ENCODE measurements around the gene ABLIM1.
A peak's percentile ranks its signal among the peaks of the same experiment; 100 is the strongest.
"Not testable (repeated sequence)": the region's sequence is repeated elsewhere in the genome, so short reads cannot be mapped to it uniquely, and the experiment has no call there.

The ABLIM1 gene

GRCh38 chr10:114658175-114658574 is at the start of gene ABLIM1:
ABLIM1 (minus strand) TSS chr10:114658275; CDS start chr10:114658200, 75 bp downstream.
- no peak for FAIRE-seq

- FAIRE-seq, result no peak
Observed at GRCh38 chr10:114706458-114707055, 48.5 kb upstream of the ABLIM1 start.

DNA sequence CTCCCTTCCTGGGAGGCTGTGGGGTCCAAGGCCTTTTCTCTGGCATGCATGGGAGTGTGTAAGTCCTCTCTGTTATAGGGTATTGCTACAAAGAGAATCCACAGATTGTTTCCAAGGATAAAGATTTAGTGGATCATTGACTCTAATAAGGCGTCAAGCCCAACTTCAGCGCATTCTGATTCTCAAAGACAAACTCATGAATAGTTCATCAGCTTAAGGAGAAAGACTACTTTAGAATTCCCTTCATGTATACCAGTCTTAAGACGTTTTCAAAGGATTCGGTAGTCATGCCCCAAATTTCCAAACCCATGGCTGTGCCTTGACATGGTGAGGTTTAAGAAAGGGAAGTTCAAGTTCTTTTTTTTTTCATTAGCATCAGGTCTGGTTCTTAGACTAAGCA is 46.6 kb upstream of the ABLIM1 start:
- no peak for FAIRE-seq

DNA sequence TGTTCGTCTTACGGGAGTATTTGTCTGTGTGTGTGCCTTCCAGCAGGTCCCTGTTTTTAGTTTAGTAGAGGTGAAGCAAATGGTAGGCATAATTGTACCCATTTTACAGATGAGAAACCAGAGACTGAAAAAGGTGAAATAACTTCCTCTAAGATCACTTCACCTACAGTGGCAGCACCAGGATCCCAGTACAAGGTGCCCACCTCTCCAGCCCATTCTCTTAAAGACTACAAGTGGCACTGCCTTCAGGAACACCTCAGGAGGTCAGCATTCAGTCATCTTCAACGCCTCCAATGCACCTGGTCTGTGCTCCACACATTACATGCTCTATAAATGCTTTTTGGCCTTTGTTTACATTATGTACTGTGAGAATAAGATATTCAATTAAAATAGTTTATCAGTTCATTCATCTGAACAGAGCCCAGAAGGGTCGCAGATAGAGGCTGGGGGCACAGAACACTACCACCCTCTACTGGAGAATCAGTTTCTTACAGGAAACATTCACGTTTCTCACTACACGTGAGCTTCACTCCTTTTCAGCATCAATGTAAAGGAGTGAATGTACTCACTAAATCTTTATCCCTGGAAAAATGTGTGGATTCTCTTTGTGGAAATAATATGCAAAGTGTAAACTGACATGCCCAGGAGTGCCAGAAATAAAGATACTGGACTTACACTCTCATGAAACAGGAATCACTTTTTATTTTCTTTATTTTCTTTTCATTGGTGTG is 45.5 kb upstream of the ABLIM1 start:
- no peak for FAIRE-seq

GRCh38 chr10:114698271-114699061 is 40.4 kb upstream of the ABLIM1 start:
- no peak for FAIRE-seq

DNA sequence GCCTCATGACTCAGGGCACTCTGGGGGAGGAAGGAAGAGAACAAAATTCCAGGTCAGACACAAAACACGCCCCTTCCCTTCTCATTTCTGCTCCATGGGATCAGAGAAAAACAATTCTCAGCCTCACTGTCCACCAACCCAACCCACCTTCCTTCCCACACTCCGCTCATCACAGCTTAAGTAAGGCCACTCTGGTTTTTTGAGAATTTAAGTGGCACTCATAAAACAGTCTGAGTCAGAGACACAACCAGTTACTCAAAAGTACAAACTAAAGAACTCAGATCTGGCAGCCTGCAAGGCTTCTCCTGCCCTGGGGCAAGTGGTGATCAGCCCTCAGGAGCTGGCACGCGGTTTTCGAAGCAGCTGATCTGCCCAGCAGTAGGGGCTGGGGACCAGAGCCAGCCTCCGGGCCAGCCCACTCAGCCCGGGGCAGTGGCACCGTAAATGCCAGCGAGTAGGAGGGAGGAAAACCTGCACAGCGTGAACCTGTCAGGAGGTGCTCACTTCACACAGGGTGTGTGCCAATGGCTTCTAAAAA is 39.1 kb upstream of the ABLIM1 start:
- FAIRE-seq, result no peak

DNA sequence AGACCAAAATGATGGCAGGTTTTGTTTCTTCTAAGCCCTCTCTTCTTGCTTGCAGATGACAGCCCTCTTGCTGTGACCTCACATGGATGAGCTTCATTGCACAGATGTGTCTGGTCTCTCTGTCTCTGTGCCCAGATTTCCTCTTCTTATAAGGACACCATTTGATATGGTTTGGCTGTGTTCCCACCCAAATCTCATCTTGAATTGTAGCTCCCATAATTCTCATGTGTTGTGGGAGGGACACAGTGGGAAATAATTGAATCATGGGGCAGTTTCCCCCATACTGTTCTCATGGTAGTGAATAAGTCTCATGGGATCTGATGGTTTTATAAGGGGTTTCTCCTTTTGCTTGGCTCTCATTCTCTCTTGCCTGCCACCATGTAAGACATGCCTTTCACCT is 38.2 kb upstream of the ABLIM1 start:
- not testable (repeated sequence) for FAIRE-seq

DNA sequence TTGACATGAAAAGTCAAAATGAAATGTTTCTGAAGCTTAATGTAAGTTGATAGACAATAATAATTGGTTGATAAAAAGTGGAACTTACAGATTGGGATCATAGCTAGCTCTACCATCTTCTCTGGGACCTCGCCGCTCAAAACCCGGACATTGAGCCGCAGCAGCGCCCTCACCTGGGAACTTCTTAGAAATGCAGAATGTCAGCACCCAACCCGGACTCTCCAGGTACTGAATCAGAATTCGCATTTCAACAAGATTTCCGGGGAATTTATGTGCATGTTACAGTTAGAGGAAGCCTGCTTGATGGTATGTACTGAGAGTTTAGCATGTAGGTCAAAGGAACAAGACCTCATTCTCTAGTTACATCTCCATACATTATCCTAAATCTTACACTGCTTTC is 36.7 kb upstream of the ABLIM1 start:
- FAIRE-seq, result peak; percentile 30

DNA sequence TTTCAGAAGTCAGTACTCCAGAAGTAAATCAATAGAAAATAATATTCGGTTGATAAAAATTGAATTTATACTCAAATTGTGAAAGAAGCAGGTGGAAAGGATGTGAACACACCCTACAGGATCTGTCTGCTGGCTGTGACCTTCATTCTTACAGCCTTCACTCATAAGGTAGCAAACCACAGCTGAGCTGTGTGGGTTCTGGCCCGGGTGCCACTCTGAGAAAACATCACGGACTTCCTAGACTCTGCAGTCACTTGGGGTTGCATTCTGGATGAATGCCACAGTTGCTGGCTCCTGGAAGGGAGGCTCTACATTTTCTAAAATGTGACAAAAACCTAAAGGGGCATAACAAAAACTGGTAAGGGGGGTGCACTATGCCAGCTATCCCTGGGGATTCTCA is 36.0 kb upstream of the ABLIM1 start:
- no peak for FAIRE-seq

DNA sequence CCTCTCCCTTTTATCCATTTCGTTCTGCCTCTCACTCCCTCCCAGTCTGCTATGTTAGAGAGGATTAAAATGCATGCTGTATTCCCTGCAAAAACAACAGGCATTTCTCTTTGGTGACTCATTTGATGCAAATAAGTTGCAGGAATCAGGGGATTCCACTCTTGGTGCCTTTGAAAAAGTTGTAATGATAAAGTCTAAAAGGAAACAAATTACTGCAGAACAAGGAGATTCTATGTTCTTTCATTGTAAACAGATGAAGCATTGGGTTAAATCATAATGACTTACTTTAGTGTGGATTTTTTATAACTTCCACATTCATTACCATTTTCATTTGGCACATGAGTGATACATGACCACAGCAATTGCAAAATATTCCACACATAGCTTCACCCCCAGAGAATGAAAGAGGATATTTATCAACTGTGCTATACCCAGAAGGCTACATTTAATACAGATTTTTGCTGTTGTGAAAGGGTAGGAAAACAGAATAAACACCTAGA is 33.4 kb upstream of the ABLIM1 start:
- FAIRE-seq, result no peak

GRCh38 chr10:114688786-114689185 is 30.7 kb upstream of the ABLIM1 start:
- FAIRE-seq, result no peak

DNA sequence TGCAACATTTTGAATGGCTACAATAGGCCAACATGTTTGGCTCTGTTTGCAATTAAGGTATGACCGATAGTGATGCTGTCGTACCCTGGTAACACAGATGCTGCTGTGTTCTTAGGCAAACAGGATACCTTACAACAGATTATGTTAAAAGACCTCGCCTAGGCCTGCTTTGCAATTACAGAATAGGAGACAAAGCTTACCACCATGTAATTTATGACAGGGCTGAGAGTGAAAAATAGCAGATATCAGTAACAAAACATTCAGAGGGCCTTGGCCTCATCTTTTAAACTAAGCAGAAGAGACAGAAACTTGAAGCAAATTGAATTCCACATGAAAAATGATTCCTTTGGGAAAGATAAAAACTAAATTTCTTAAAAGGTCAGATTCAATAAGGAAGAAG is 29.4 kb upstream of the ABLIM1 start:
- no peak for FAIRE-seq

DNA sequence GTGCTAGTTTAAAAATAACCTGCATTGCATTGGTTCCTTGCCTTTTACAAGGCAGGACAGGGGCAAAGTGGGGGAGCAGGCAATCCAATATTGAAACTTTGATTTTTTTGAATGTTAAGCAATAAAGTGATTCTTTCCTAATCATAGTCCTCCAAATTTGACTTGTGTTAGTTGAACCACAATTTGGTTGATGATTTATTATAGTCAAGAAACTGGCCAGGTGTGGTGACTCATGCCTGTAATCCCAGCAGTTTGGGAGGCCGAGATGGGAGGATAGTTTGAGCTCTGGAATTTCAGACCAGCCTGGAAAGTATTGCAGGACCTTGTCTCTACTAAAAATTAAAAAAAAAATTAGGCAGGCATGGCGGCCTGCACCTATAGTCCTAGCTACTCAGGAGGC is 27.9 kb upstream of the ABLIM1 start:
- no peak for FAIRE-seq

GRCh38 chr10:114685456-114685855 is 27.4 kb upstream of the ABLIM1 start:
- FAIRE-seq, result no peak

- no peak for FAIRE-seq
Observed at GRCh38 chr10:114684822-114685209, 26.7 kb upstream of the ABLIM1 start.

DNA sequence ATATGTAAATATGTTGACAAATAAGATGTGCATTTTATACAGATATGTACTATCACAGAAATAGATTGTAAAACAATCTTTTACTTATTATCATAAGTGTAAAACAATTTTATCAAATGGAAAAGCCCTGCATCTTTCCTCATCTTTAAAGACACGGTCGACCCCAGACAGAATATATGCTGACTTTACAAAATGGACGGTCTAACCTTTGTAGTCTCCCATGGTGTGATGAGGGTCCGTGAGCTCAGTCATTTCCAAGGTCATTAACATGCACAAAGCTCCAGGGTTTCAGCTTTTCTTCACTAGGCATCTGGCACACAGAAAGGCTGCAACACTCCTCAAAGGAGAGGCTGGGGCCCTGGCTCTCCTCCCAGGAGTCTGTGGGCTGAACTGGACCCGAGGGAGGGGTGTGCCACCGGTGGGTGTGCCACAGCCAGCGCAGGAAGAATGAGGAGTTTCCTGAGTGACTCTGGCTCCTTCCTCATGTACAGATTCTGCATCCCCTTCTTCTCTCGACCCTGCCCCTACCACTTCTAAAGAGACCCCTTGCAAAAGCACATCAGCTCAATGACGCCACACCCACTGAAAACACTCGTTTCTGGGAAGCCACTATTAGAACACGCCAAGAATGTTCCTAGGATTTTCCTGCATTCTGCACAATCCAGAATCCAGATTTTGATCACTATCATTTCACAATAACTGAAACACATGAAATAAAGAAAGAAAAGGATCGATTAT is 26.2 kb upstream of the ABLIM1 start:
- FAIRE-seq, result no peak

DNA sequence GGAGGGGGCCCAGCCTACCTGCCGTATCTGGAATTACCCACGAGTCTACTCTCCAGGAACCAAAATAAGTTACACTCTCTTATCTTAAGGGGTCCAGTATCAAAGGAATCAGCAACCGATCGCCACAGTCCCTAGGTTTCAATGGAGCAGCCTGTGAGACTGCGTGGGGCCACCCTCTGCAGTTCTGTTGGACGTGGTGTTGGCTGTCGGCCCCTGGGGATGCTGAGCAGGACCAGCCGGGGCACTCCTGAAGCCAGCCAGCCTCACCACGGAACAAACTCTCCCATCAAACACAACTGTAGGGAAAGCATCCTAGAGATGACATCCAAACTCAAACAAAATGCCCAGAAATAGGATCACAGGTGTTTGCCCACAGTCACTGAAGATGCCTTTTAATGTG is 25.5 kb upstream of the ABLIM1 start:
- no peak for FAIRE-seq

- no peak for FAIRE-seq
Observed at GRCh38 chr10:114683162-114683561, 25.1 kb upstream of the ABLIM1 start.

DNA sequence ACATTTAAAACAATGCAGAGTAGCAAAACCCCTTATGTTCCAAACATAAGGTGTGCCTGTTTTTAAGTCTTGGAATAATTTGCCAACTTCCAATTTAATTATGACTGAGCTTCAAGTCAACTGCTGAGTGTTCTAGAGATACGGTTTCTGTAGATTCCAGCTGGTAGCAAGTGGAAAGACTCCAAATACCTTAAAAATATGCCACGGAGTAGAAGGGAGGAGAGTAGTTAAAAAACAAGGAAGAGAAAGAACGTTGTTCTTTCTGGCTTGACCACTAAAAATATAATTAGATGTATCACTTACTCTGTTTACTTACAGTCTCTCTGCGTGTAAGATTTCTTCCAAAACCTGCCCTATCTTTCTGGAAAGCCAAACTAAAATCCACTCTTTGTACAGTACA is 24.5 kb upstream of the ABLIM1 start:
- FAIRE-seq, result no peak

DNA sequence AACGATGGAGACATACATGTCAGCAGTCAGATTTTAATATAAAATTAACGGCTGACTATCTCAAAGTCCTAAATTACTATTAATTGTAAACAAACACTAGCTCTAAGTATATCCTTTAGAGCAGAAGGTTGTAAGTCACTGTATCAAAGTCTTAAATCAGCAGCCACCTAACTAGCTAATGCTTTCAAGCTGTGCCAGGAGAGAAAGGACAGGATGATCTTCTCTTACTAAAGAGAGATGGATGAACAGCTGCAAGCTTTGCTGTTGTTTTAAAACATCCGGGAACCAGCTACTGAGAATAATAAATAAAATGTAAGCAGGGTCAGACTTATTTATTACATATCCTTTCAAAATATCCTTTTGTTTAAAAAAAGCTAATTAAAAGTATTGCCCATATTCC is 24.0 kb upstream of the ABLIM1 start:
- no peak for FAIRE-seq

GRCh38 chr10:114681542-114681941 is 23.5 kb upstream of the ABLIM1 start:
- FAIRE-seq, result no peak

GRCh38 chr10:114680543-114681117 is 22.6 kb upstream of the ABLIM1 start:
- FAIRE-seq, result no peak

Measured in A204.1 (cell line).